ENCODE data around the gene FSD2. TPM values are rescaled to one million over a fixed set of nuclear protein-coding genes. Genes with fewer than 3 reads are reported as not detected.

FSD2 gene
- total and polyA plus RNA-seq, 10 of the 15 experiments (the other 5 are each of a cell fraction or from before 2014, with no cell fraction given), result under 0.01 to 0.39 (median 0.07) TPM; not detected in 3

- TF ChIP-seq, protein P1, sequence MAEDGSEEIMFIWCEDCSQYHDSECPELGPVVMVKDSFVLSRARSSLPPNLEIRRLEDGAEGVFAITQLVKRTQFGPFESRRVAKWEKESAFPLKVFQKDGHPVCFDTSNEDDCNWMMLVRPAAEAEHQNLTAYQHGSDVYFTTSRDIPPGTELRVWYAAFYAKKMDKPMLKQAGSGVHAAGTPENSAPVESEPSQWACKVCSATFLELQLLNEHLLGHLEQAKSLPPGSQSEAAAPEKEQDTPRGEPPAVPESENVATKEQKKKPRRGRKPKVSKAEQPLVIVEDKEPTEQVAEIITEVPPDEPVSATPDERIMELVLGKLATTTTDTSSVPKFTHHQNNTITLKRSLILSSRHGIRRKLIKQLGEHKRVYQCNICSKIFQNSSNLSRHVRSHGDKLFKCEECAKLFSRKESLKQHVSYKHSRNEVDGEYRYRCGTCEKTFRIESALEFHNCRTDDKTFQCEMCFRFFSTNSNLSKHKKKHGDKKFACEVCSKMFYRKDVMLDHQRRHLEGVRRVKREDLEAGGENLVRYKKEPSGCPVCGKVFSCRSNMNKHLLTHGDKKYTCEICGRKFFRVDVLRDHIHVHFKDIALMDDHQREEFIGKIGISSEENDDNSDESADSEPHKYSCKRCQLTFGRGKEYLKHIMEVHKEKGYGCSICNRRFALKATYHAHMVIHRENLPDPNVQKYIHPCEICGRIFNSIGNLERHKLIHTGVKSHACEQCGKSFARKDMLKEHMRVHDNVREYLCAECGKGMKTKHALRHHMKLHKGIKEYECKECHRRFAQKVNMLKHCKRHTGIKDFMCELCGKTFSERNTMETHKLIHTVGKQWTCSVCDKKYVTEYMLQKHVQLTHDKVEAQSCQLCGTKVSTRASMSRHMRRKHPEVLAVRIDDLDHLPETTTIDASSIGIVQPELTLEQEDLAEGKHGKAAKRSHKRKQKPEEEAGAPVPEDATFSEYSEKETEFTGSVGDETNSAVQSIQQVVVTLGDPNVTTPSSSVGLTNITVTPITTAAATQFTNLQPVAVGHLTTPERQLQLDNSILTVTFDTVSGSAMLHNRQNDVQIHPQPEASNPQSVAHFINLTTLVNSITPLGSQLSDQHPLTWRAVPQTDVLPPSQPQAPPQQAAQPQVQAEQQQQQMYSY (CRISPR knock-in tag; IDR thresholded peaks at IDR 0.05), result no peak
- TF ChIP-seq STAT1 (conservative IDR thresholded peaks at IDR 0.05) (no peak), CBX3 (IDR thresholded peaks at IDR 0.05; ENCODE audit: borderline replicate concordance, low read depth) (no peak), ZNF622 (IDR thresholded peaks at IDR 0.05) (no peak), NR2F1 (conservative IDR thresholded peaks at IDR 0.05) (peak; percentile 84), SKIL (IDR thresholded peaks at IDR 0.05; ENCODE audit: low read depth, poor library complexity, severe bottlenecking) (peak; percentile 81), E4F1 (IDR thresholded peaks at IDR 0.05; ENCODE audit: borderline replicate concordance, partially characterized antibody) (no peak), MTA3 (IDR thresholded peaks at IDR 0.05; ENCODE audit: borderline replicate concordance, low read length) (peak; percentile 88), ATF2 (IDR thresholded peaks at IDR 0.05; ENCODE audit: low read length) (peak; percentile 91), CREM (IDR thresholded peaks at IDR 0.05; ENCODE audit: low read depth) (peak; percentile 50; the same call in 1 of the 2 replicates), SMAD1 (IDR thresholded peaks at IDR 0.05; ENCODE audit: low read depth, partially characterized antibody) (no peak), WRNIP1 (IDR thresholded peaks at IDR 0.05; ENCODE audit: borderline replicate concordance, low read depth, low read length) (no peak), TBL1XR1 (IDR thresholded peaks at IDR 0.05; ENCODE audit: low read depth, low read length) (peak; percentile 67; the same call in 1 of the 2 replicates), CBFB (IDR thresholded peaks at IDR 0.05; ENCODE audit: low read depth) (peak; percentile 12; the same call in 1 of the 2 replicates), MXI1 (IDR thresholded peaks at IDR 0.05; ENCODE audit: low read depth, low read length) (peak; percentile 53), SIN3A (IDR thresholded peaks at IDR 0.05; ENCODE audit: low read depth, low read length) (no peak), SUZ12 (IDR thresholded peaks at IDR 0.05; ENCODE audit: unreplicated experiment) (no peak), ZNF24 (IDR thresholded peaks at IDR 0.05) (no peak)
These were observed 26.9 kb upstream of the FSD2 start (continued) for GRCh38 chr15:82832601-82833361.

All from GM12878 (cell line).